Neural cell (in vitro differentiated cells): ENCODE results near the gene CLCNKA. TPM values are rescaled to one million over a fixed set of nuclear protein-coding genes. Genes with fewer than 3 reads are reported as not detected.

Experiments used
- H2AFZ ChIP-seq: fragments of 200-600, 300-800 bp; sonication (generic), shearing (Covaris generic); 2 replicates; pipeline ENCODE4 v1.6.0; 2014; ENCODE audit warnings: low read depth, mild to moderate bottlenecking, antibody characterized with exemption, low read length, moderate library complexity
- H3F3A ChIP-seq: fragments of 200-600 bp; shearing (Covaris generic); 2 replicates; pipeline ENCODE4 v1.6.1; 2016; ENCODE audit warnings: mild to moderate bottlenecking, moderate library complexity, mixed read lengths, antibody characterized with exemption, low read length; ENCODE audit not compliant: insufficient read depth, poor library complexity, severe bottlenecking
- H3K27ac ChIP-seq: fragments of 200-600, 300-800 bp; sonication (generic), shearing (Covaris generic); 2 replicates; pipeline ENCODE4 v1.5.1; 2014; ENCODE audit warnings: mild to moderate bottlenecking, low read length, moderate library complexity
- H3K27me3 ChIP-seq: fragments of 300-800, 200-600 bp; sonication (generic), shearing (Covaris generic); 2 replicates; pipeline ENCODE4 v1.6.0; 2014; ENCODE audit warnings: mild to moderate bottlenecking, low read depth, low read length, moderate library complexity; ENCODE audit not compliant: insufficient read depth
- H3K36me3 ChIP-seq: fragments of 300-800, 200-600 bp; sonication (generic), shearing (Covaris generic); 2 replicates; pipeline ENCODE4 v1.5.1; 2014; ENCODE audit warnings: mild to moderate bottlenecking, antibody characterized with exemption, low read length, moderate library complexity; ENCODE audit not compliant: insufficient read depth
- H3K4me2 ChIP-seq: fragments of 300-800, 200-600 bp; sonication (generic), shearing (Covaris generic); 2 replicates; pipeline ENCODE4 v1.6.0; 2014; ENCODE audit warnings: mild to moderate bottlenecking, low read length
- H3K4me3 ChIP-seq: fragments of 300-800, 200-600 bp; sonication (generic), shearing (Covaris generic); 2 replicates; pipeline ENCODE4 v1.5.1; 2014; ENCODE audit warnings: mild to moderate bottlenecking, low read length, moderate library complexity
- H3K79me2 ChIP-seq: fragments of 200-600 bp; shearing (Covaris generic); replicated peaks from 2 replicates; pipeline ENCODE4 v1.6.0; 2014; ENCODE audit warnings: mild to moderate bottlenecking, low read length, moderate library complexity; ENCODE audit not compliant: insufficient read depth
- H3K9ac ChIP-seq: fragments of 300-800, 200-600 bp; sonication (generic), shearing (Covaris generic); 2 replicates; pipeline ENCODE4 v1.6.1; 2016; ENCODE audit warnings: mild to moderate bottlenecking, low read length, mixed read lengths
- H3K9me2 ChIP-seq: fragments of 200-600 bp; shearing (Covaris generic); 2 replicates; pipeline ENCODE4 v1.6.1; 2016; ENCODE audit warnings: mild to moderate bottlenecking, low read length, mixed read lengths; ENCODE audit not compliant: insufficient read depth
- H3K9me3 ChIP-seq: fragments of 200-600, 300-800 bp; sonication (generic), shearing (Covaris generic); 2 replicates; pipeline ENCODE4 v1.6.1; 2016; ENCODE audit warnings: mild to moderate bottlenecking, mixed run types, low read length, moderate library complexity, mixed read lengths
- H4K20me1 ChIP-seq: fragments of 200-600 bp; shearing (Covaris generic); 2 replicates; pipeline ENCODE4 v1.6.1; 2016; ENCODE audit warnings: mild to moderate bottlenecking, mixed run types; ENCODE audit not compliant: insufficient read depth
- CTCF ChIP-seq: fragments of 450-650 bp; IDR thresholded peaks from 2 replicates; pipeline ENCODE4 v1.5.1; 2014; ENCODE audit warnings: antibody characterized with exemption, mild to moderate bottlenecking, moderate library complexity; ENCODE audit not compliant: poor library complexity, severe bottlenecking
- EP300 ChIP-seq: fragments of 450-650 bp; conservative IDR thresholded peaks from 2 replicates; pipeline ENCODE4 v1.6.1; 2014; ENCODE audit warnings: antibody characterized with exemption, mild to moderate bottlenecking, moderate library complexity; ENCODE audit not compliant: poor library complexity, severe bottlenecking
- EZH2 ChIP-seq: fragments of 200-600, 300-800 bp; shearing (Covaris generic), sonication (generic); IDR thresholded peaks from 2 replicates; pipeline ENCODE4 v1.6.1; 2014; ENCODE audit warnings: antibody characterized with exemption, low read length, borderline replicate concordance, mild to moderate bottlenecking; ENCODE audit not compliant: insufficient read depth, poor library complexity, severe bottlenecking
- MXI1 ChIP-seq: fragments of 450-650 bp; conservative IDR thresholded peaks from 2 replicates; pipeline ENCODE4 v1.6.1; 2014; ENCODE audit warnings: antibody characterized with exemption, mild to moderate bottlenecking; ENCODE audit not compliant: poor library complexity, severe bottlenecking
- POLR2AphosphoS5 ChIP-seq: IDR thresholded peaks from 2 replicates; pipeline ENCODE4 v1.6.1; 2012
- RAD21 ChIP-seq: fragments of 450-650 bp; conservative IDR thresholded peaks from 2 replicates; pipeline ENCODE4 v1.6.1; 2014; ENCODE audit warnings: antibody characterized with exemption, mild to moderate bottlenecking, moderate library complexity
- REST ChIP-seq: IDR thresholded peaks from 2 replicates; pipeline ENCODE4 v1.6.1; 2012; ENCODE audit warnings: borderline replicate concordance
- SMC3 ChIP-seq: fragments of 450-650 bp; conservative IDR thresholded peaks from 2 replicates; pipeline ENCODE4 v1.6.1; 2014; ENCODE audit warnings: antibody characterized with exemption, mild to moderate bottlenecking, moderate library complexity; ENCODE audit not compliant: poor library complexity
- TAF1 ChIP-seq: IDR thresholded peaks from 2 replicates; pipeline ENCODE4 v1.6.1; 2012; ENCODE audit warnings: low read depth
- polyA plus RNA-seq: library from polyadenylated mRNA; depleted of rRNA; stranded (reverse); fragments of >200 nt; gene quantifications from 2 replicates; pipeline ENCODE4 v1.2.3, GENCODE V29; 2014

The CLCNKA gene
- polyA plus RNA-seq, 1 donor from 2014 or later, result not detected

GRCh38 chr1:16070640-16071355 lies 49.0 kb downstream of the CLCNKA start:
- peaks cover 10% of the 10 kb centered on the region for H3K27me3 ChIP-seq
- H3K9me2 ChIP-seq, result no peaks in the 10 kb centered on the region
- no peak overlapping the region for H3K4me2 ChIP-seq
- H3K79me2 ChIP-seq, result no peaks in the 10 kb centered on the region
- no peak overlapping the region for H3K4me3 ChIP-seq
- no peak overlapping the region for H2AFZ ChIP-seq
- no peaks in the 10 kb centered on the region for H3K36me3 ChIP-seq
- no peaks in the 10 kb centered on the region for H4K20me1 ChIP-seq
- H3K9me3 ChIP-seq, result no peaks in the 10 kb centered on the region
- no peaks in the 10 kb centered on the region for H3F3A ChIP-seq
- H3K27ac ChIP-seq, result no peak overlapping the region
- TF ChIP-seq POLR2AphosphoS5 (no peak), CTCF (no peak), REST (no peak), TAF1 (no peak), EP300 (no peak), RAD21 (no peak), MXI1 (no peak), EZH2 (no peak), SMC3 (no peak)
- no peak overlapping the region for H3K9ac ChIP-seq

- H2AFZ ChIP-seq, result no peak overlapping the region
- no peak for TF ChIP-seq POLR2AphosphoS5
- TF ChIP-seq TAF1, result no peak
- TF ChIP-seq RAD21, result no peak
- no peak for TF ChIP-seq EZH2
- no peak overlapping the region for H3K27ac ChIP-seq
Observed at GRCh38 chr1:16071614-16072013, 49.8 kb downstream of the CLCNKA start.

More at GRCh38 chr1:16071614-16072013, 49.8 kb downstream of the CLCNKA start:
- Histone ChIP-seq H3K9me3 (no peaks in the 10 kb centered on the region), H3K9ac (no peak overlapping the region), H3F3A (no peaks in the 10 kb centered on the region), H3K4me3 (no peak overlapping the region), H4K20me1 (no peaks in the 10 kb centered on the region), H3K4me2 (no peak overlapping the region), H3K9me2 (no peaks in the 10 kb centered on the region), H3K27me3 (peaks cover 10% of the 10 kb centered on the region), H3K79me2 (no peaks in the 10 kb centered on the region), H3K36me3 (no peaks in the 10 kb centered on the region)
